GM21717 (cell line): ENCODE measurements around the gene CHRNE.

Experiments
- ATAC-seq: cut with Tn5 transposase; IDR thresholded peaks from one replicate; pipeline ENCODE4 v1.9.1; 2021; ENCODE audit warnings: mild to moderate bottlenecking, moderate library complexity; ENCODE audit not compliant: unreplicated experiment

Gene CHRNE

GRCh38 chr17:4903051-4903818 is at the start of gene CHRNE:
TSS of gene CHRNE (minus strand) at chr17:4903098. CDS start at chr17:4903063, 35 bp downstream.
- ATAC-seq, result no peak

- no peak for ATAC-seq
These were observed 48.6 kb upstream of the CHRNE start for GRCh38 chr17:4951486-4951885.

- ATAC-seq, result no peak
These were observed 47.9 kb upstream of the CHRNE start, which contains the start of gene ENO3 for GRCh38 chr17:4950746-4951204. TSS of gene ENO3 (plus strand) at chr17:4951119. CDS start at chr17:4951830, 711 bp downstream.

GRCh38 chr17:4950075-4950745 is 47.3 kb upstream of the CHRNE start:
- ATAC-seq, result peak; percentile 0

- ATAC-seq, result peak; percentile 25
These were observed 46.6 kb upstream of the CHRNE start for GRCh38 chr17:4949321-4950074.

GRCh38 chr17:4948931-4949320 is 46.0 kb upstream of the CHRNE start:
- peak; percentile 32 for ATAC-seq

GRCh38 chr17:4948166-4948930 is 45.5 kb upstream of the CHRNE start, which contains the start of gene PFN1:
TSS of gene PFN1 (minus strand) at chr17:4948530. CDS start at chr17:4948394, 136 bp downstream.
- ATAC-seq, result no peak

GRCh38 chr17:4947411-4948165 is 44.7 kb upstream of the CHRNE start:
- no peak for ATAC-seq

- ATAC-seq, result no peak
These were observed 44.1 kb upstream of the CHRNE start for GRCh38 chr17:4947010-4947410.

GRCh38 chr17:4946312-4946976 is 43.5 kb upstream of the CHRNE start:
- ATAC-seq, result no peak

GRCh38 chr17:4945944-4946280 is 43.0 kb upstream of the CHRNE start:
- no peak for ATAC-seq

GRCh38 chr17:4945176-4945943 is 42.5 kb upstream of the CHRNE start:
- ATAC-seq, result no peak

GRCh38 chr17:4944554-4945175 is 41.8 kb upstream of the CHRNE start:
- ATAC-seq, result no peak

GRCh38 chr17:4944163-4944553 is 41.3 kb upstream of the CHRNE start:
- no peak for ATAC-seq

GRCh38 chr17:4942760-4943508 is 40.0 kb upstream of the CHRNE start:
- no peak for ATAC-seq

- no peak for ATAC-seq
These were observed 38.4 kb upstream of the CHRNE start for GRCh38 chr17:4941319-4941610.

- ATAC-seq, result no peak
These were observed 37.8 kb upstream of the CHRNE start for GRCh38 chr17:4940555-4941318.
